Gastrocnemius medialis (tissue), 4 donors: ENCODE data around the gene REX1BD.

ENCODE experiments used
- POLR2A ChIP-seq, 2 donors: fragments of 450-650 bp; IDR thresholded peaks; one replicate each; pipeline ENCODE4 v1.6.1; 2017; ENCODE audit warnings: antibody characterized with exemption in 2 of 2, mild to moderate bottlenecking in 2 of 2, moderate library complexity in 2 of 2
- TF ChIP-seq, protein P1 (sequence below), 5 experiments: fragments of 450-650 bp in 3 of 5; fragments of 200-600 bp in 2 of 5; sonication (generic) in 2 of 5; IDR thresholded peaks in 4 of 5; conservative IDR thresholded peaks in 1 of 5; 1 replicate in 4 of 5; 2 replicates in 1 of 5; pipeline ENCODE4 v1.5.1; 2016 to 2019; ENCODE audit warnings: antibody characterized with exemption in 5 of 5, mild to moderate bottlenecking in 3 of 5, moderate library complexity in 3 of 5

DNA sequence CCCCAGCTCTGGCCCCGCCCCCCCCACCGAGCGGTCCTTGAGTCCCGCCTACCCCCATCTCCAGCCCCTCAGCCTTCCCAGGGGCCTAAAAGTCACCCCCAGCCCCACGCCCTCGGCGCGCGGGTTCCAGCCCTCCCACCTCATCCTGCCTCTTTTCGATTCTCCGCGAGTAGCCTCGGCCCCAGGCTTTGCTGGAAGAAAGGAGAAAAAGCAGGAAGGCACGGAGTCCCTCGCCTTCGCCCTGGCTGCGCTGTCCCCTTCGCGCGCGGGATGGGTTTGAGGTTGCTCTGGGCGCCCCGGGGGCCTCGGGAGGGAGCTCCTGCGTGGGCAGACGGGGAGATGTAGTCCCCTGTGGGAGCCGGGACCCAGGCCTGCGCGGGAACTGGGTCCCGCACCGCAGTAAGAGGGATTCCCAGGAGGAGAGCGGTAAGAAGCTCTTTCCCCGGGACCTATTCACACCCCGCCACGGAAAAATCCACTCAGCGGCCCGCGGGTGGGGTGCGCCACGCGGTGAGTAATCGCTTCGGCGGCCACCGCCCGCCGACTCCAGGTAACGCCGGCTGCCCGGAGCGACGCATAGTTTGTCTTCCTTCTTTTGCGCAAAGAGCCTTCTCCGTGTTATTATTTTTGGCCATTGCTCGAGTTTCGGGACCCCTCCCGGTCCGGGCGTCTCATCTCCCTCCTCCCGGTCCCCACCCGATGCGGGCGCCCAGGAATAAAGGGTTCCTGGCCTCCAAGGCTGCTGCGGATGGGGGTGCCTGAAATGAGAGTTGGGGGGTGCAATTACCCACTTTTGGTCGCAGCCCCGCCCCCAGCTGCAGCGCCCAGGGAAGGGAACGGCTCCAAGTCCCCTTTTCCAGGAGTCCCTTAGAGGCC is 18.9 kb downstream of the REX1BD start:
- TF ChIP-seq POLR2A (IDR thresholded peaks at IDR 0.05) = no peak
- TF ChIP-seq, protein P1, sequence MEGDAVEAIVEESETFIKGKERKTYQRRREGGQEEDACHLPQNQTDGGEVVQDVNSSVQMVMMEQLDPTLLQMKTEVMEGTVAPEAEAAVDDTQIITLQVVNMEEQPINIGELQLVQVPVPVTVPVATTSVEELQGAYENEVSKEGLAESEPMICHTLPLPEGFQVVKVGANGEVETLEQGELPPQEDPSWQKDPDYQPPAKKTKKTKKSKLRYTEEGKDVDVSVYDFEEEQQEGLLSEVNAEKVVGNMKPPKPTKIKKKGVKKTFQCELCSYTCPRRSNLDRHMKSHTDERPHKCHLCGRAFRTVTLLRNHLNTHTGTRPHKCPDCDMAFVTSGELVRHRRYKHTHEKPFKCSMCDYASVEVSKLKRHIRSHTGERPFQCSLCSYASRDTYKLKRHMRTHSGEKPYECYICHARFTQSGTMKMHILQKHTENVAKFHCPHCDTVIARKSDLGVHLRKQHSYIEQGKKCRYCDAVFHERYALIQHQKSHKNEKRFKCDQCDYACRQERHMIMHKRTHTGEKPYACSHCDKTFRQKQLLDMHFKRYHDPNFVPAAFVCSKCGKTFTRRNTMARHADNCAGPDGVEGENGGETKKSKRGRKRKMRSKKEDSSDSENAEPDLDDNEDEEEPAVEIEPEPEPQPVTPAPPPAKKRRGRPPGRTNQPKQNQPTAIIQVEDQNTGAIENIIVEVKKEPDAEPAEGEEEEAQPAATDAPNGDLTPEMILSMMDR (IDR thresholded peaks at IDR 0.05 in 4 of 5, conservative IDR thresholded peaks at IDR 0.05 in 1 of 5) = no peak
